NCI-H1105 treated with DMSO at 0.1 percent for 48 hours (cell line): Measurements from ENCODE around the gene CDK9.
"Not testable (repeated sequence)": the region's sequence is repeated elsewhere in the genome, so short reads cannot be mapped to it uniquely, and the experiment has no call there.

Source experiments
- DNase-seq: peaks from one replicate; lab custom pipeline; 2025; lab: John Stamatoyannopoulos, UW

The CDK9 gene

DNA sequence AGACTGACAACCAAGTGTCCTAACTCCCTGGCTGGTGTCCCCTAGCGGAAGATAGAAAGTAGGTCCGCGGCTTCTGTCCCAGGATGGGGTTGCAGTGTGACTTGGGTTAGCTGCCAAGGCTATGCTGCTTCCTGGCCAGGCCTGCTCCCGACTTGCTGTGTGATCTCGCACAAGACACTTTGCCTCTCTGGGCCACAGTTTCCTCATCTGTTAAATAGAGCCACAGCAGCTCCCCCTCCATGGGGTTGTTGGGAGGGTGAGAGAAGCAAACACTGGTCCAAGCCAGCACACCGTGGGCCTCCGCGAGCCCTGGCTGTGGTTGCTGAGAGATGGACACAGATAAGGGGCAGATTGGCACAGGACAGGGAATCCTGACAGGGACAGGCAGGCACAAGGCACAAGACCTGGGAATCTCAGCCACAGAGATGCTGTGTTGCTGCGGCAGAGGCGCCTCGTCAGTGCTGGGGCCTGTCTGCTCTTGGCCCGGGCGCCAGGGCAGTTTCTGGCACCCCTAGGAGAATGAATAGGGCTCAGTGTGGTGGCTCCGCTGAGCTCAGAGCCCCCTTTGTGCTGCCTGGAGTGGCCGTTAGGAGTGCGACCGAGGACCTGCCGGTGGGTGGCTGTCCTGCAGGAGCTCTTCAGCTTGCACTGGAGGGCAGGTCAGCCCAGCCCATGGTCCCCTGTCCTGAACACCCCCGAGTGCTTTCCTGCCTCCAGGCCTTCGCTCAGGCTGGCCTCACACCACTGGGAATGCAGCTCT is 5.5 kb upstream of the CDK9 start:
- no peak for DNase-seq

- not testable (repeated sequence) for DNase-seq
Measured at GRCh38 chr9:127780909-127781308, 4.9 kb upstream of the CDK9 start.

- DNase-seq, result no peak
Measured at GRCh38 chr9:127781806-127782205, 4.0 kb upstream of the CDK9 start.

GRCh38 chr9:127783111-127784008 is 2.5 kb upstream of the CDK9 start:
- no peak for DNase-seq

- DNase-seq, result peak; percentile 71
Measured at GRCh38 chr9:127785023-127785932, 556 bp upstream of the CDK9 start.

- DNase-seq, result no peak
Measured at GRCh38 chr9:127786773-127787104, 905 bp downstream of the CDK9 start.

DNA sequence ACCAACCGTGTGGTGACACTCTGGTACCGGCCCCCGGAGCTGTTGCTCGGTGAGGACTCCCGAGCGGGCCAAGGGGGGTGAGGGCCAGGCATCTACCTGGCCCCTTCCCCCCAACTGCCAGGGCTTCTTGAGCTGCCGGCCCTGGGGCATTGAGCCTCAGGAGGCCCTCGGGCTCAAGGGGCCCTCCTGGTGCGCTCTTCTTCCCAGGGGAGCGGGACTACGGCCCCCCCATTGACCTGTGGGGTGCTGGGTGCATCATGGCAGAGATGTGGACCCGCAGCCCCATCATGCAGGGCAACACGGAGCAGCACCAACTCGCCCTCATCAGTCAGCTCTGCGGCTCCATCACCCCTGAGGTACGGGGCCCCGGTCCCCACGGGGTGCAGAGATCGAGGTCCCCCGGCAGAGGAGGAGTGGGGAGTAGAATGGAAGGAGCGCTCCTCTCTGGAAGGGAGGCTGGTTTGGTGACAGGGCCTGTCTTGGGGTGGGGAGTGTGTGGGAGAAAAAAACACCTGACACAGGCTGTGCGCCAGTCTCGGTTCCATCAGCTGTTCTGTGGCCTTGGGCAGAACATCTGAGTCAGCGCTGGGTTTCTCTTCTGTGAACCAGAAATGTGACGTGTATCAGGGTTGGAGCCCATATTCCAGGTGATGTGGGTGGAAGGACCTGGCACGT is 2.6 kb downstream of the CDK9 start:
- DNase-seq, result no peak

- no peak for DNase-seq
Measured at GRCh38 chr9:127789179-127789578, 3.3 kb downstream of the CDK9 start.

GRCh38 chr9:127790094-127790855 is 4.4 kb downstream of the CDK9 start:
- no peak for DNase-seq

DNA sequence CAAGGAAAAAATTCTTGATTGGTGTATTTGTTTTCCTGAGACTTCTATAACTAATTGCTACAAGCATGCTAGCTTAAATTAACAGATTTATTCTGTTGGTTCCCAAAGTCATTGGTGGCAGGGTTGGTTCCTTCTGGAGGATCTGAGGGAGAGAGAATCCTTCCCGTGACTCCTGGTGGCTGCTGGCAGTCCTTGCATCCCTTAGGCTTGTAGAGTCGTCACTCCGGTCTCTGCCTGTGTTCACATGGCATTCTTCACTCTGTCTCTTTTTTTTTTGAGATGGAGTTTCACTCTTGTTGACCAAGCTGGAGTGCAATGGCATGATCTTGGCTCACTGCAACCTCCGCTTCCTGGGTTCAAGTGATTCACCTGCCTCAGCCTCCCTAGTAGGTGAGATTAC is 5.3 kb downstream of the CDK9 start:
- DNase-seq, result no peak

DNA sequence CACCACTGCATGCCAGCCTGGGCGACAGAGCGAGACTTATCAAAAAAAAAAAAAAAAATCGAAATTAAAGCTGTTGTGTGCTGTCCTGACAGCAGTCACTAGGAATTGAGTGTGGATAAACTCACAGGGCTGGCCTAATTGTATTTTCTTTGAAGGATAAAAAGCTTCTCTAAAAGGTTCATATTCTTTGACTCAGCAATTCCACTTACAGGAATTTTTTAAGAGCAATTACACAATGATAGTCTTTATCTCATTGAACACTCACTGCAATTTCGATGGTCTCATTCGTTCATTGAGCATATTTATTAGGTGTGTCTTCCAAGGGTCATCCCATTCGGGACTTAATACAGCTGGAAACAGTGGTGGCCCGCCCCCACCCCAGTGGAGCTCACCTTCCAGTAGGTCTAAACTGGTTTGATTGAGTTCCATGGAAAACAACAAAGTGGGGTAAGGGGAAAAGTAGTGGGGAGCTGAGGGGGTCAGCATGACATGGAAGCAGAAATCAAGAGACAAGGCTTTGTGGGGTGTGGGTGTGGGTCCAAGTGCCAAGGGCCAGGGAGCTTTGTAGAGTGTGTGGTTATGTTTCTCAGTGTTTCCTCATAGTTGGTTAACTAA is 6.7 kb downstream of the CDK9 start:
- no peak for DNase-seq

DNA sequence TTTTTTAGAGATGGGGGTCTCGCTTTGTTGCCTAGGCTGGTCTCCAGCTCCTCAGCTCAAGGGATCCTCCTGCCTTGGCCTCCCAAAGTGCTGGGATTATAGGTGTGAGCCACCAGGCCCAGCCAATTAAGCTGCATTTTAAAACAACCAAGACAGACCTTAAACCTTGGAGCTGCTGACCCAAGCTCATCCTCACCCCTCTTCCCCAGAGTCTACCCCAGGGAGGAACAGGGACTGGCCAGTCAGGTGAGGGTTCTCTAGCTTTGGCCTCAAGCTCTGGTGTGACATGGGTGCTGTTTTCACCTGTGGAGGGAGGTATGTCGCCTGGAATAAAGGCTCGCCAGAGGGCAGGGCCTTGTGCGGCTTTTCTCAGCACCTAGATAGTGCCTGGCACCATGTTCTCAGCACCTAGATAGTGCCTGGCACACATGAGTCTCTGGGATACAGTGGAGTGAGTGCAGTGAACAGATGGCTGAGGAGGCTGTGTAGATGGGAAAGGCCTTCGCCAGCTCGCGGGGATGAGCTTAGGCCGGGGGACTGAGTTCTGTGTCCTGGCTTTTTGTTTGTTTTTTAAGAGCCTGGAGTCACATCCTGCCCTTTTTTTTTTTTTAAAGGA is 7.4 kb downstream of the CDK9 start:
- DNase-seq, result no peak

GRCh38 chr9:127794001-127794791 is 8.4 kb downstream of the CDK9 start:
- no peak for DNase-seq

DNA sequence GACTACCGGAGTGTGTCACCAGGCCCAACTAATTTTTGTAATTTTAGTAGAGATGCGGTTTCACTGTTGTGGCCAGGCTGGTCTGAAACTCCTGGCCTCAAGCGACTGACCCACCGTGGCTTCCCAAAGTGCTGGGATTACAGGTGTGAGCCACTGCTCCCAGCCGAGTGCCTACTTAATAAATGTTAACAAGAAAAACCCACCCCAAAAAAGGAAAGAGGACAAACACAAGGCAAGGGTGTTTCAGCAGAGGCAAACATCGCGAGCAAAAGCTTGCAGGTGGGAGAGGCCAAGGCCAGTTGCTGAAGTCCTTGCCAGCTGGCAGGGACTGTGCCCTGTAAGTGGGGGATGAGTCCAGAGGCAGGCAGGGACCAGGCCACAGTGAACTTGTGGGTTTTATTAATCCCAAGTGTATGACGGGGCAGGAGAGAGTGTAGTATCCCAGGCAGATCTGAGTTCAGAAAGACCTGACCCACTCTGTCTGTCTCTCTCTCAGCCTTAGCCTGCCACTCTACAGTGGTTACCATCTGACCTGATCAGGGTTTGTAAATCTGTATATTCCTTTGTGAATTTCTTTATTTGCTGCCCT is 10.5 kb downstream of the CDK9 start:
- DNase-seq, result no peak

DNA sequence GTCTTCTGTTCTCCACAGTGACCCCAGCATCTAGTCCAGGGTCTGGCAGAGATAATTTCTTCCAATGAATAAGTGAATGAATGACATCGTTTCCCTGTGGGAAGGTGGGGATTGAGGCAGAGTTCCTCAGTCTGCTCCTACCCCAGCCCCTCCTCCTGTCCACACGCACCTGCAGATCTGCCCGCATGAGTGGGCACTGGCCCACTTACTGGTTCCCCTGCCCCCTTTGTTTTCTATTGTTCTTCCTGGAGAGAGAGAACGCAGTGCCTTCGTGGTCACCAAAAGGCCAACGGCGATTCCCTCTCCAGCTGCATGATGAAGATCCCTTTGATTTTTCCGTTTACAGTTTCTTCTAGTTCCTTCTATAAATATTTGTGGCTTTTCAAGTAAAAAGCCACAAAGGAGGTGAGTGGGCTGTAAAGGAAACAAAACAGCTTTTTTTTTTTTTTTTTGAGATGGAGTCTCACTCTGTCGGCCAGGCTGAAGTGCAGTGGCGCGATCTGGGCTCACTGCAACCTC is 11.1 kb downstream of the CDK9 start:
- no peak for DNase-seq

DNA sequence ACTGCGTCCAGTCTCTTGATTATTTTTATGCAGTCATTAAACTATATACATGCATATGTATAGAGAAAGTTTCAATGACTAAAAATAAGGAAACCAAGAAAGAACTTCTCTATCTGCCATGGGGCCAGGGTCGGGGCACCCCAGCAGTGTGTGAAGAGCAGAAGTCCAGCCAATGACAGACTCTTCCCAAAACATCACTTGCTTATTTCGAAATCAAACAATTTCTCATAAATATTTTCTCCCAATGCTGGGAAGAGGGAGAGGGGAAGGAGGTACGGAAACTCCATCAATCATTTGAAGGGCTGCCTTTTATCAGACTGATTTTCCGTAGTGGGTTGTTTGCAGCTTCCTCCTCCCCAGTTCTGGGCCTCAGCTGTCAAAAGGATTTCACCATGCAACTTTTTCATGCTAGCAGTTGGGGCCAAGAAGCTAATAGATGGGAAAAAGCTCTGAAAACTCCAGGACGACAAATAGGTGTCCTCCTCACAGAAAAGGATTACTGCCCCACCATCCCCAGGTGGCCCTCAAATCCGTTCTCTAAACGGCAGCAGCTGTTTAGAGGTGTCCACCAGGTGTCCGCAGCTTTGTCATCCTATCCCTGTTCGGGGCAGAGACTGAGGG is 16.2 kb downstream of the CDK9 start:
- DNase-seq, result no peak

DNA sequence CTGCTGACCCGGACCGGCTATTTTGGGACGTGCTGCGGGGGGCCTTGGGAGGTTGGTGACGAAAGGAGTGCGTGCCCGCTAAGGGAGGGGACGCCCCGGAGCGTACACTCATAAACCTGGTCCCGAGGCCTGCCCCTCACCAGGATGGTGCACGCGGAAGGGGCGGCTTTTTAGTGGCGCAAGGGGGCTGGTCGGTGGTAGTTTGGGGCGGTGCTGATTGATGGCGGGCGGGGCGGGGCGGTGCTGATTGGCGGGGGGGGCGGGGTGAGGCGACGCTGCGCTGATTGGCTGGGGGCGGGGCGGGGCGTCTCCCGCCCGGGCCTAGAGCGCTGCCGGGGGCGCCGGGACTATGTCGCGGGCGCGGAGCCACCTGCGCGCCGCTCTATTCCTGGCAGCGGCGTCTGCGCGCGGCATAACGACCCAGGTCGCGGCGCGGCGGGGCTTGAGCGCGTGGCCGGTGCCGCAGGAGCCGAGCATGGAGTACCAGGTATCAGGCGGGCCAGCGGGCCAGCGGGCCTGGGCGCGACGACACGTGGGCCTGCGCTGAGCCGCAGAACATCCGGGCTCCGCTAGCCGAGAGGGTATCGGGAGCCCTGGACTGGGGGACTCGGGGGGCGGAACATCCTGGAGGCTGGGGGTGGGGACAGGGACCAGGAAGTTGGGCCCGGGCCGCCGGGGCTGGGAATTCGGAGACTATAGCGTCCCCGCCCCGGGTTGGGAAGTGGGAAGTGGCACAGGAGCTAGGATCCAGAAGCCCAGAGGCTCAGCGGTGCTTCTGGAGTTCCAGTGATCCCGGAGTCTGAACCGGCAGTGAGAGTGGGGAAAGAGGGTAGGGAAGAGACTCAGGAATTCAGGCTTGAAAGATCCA is 17.0 kb downstream of the CDK9 start, which contains the start of gene FPGS:
Gene FPGS (plus strand): TSS at position 307 of the 868 bp plus-strand sequence. CDS start 43 bp downstream, at position 350.
- peak; percentile 73 for DNase-seq
